ENCODE data around the gene TGFBR2. TPM values are rescaled to one million over a fixed set of nuclear protein-coding genes. Genes with fewer than 3 reads are reported as not detected.
"Not testable (repeated sequence)": the region's sequence is repeated elsewhere in the genome, so short reads cannot be mapped to it uniquely, and the experiment has no call there.

Gene TGFBR2
- total RNA-seq, 1 experiment from 2014 or later: 6.8 TPM

DNA sequence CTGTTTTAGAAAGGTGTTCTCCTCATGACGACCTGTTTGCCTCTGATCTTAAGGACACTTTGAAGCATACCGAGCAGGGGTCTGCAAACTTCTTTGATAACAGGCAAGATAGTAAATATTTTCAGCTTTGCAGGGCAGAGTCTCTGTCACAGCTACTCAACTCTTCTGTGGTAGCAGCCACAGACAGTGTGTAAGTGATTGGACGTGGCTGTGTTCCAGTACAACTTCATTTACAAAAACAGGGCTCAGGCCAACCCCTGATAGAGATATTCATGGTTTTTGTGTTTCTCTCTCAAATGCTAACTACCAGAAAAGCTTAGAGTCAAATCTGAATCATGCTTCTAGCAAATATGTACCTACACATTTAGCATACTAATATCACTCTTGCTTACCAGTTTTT is 51.5 kb downstream of the TGFBR2 start:
- DNase-seq (ENCODE audit: low read depth): no peak

DNA sequence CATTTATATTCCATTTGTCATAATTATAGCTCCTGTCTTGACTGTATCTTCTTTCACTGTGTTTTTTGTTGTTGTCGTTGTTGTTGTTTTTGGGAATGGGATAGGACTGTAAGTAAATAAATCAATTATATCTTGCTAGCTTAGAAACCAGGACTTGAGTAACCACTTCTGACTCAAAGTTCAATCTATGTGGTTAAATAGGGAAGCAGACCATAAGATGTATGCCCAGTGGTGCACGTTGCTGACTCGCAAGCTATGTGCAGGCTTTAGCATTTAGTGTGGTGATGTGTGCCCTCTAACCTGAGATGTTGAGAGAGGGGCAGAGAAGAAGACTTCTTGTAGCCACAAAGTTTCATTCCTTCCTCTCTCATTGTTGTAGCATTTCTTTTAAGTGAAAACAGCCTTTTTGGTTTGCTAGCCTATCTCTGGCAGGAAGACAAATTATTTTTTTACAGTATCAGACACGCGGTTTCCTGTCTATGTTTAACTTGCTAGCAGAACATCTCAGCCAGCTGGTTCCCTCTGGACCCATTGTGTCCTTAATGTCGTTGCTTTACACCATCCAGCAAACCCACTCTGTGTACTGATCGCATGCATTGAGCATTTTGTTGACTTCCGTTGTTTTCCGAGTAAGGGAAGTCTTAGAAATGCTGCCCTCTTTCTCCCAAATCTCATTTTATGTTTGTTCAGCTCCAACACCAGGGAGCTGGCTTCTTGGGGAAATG is 52.1 kb downstream of the TGFBR2 start:
- peak; percentile 52 for DNase-seq (ENCODE audit: low read depth)

DNA sequence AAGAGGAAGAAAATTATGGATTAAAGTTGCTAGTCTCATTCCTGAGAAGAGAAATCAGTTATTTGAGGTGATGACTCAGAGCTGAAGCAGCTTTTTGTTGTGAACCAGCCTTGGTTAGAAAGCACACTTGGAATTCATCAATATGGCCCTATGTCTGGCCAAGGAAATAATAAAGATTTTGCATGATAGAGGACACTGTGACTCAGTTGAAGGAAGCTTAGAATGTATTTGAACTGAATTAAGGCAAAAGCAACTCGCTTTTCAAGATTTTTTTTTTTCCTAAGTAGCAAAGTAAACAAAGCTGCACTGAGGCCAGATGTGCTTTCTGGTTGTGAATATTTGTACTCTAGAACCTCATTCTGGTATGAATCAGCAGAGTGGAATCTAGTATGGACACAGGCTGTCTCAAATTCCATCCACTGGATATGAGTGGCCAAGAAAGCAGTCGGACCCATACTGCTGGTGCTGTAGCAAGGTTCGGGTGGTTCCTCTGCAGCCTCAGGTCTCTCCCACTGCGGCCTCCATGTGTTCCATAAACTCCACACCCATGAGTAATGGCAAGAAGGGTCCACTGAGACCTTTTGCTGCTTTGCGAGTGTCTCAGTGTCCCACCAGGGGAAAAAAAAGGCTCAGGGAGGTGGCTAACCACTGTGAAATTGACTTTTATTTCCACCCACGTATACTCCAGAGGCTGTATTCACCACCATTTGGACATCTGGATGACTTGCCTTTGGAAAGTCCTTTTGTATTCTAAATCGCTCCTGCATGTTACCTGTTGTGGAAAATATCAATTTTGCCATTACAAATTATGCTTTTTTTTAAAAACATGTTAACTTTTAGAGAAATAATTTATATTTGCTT is 53.1 kb downstream of the TGFBR2 start:
- peak; percentile 80 for DNase-seq (ENCODE audit: low read depth)

DNA sequence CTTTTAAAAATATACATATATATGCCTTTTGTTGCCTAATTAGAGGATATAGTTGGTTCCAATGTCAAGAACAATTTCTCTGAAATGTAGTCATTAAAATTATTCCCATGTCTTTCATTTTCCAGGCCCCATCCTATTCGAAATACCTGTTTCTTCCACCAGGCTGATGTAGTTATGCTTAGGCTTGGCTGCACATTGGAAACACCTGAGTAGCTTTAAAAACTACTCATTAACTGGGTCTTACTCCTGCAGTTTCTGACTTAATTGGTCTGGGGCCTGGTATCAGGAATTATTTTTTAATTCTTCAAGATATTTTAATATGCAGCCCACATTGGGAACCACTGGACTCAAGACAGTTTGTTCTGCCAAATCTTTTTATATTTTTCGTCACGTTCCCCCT is 53.7 kb downstream of the TGFBR2 start:
- no peak for DNase-seq (ENCODE audit: low read depth)

DNA sequence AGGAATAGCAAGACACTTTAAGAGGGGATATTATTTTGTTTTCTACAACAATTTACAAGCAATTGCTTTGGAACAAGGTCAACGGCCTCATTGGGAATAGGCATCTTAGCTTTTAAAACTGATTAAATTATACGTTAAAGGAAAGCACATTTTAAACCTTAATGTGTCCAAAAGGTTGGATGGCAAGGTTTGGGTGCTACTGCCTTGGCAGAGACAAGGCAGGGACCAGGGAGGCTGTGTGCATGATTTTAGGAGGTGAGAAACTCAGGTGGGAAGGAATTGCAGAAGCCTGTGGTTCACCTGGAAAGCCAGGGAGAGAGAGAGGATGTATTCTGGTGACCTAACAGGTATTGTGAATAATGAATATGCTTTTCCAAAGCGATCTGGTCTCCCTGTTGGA is 54.3 kb downstream of the TGFBR2 start:
- DNase-seq (ENCODE audit: low read depth): no peak

- DNase-seq (ENCODE audit: low read depth): no peak
Measured at GRCh38 chr3:30661098-30661873, 54.9 kb downstream of the TGFBR2 start.

GRCh38 chr3:30662836-30663235 is 56.4 kb downstream of the TGFBR2 start:
- no peak for DNase-seq (ENCODE audit: low read depth)

DNA sequence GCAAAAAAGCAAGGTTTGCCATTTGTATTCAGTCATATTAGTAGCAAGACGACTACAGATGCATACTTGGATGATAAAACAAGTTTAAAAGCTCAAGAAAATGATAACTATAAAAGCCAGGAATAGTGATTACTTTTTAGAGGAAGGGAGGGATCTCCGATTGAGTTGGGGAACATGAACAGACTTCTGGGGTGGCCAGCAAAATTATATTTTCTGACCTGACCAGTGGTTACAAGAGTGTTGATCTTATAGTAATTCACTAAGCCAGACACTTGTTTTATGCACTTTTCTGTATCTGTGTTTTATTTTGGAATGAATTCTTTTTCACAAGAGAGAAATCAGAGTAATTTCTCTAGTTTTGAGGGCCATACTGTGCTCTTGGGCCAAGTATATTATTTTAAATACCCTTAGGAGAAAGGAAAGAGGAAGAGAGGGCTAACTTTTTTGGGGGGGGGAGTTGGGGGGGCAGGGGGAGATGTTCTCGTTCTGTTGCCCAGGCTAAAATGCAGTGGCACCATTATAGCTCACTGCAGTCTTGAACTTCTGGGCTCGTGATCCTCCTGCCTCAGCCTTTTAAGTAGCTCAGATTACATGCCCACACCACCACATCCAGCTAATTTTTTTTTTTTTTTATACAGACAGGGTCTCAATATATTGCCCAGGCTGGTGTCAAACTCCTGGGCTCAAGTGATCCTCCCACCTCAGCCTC is 57.3 kb downstream of the TGFBR2 start:
- no peak for DNase-seq (ENCODE audit: low read depth)

DNA sequence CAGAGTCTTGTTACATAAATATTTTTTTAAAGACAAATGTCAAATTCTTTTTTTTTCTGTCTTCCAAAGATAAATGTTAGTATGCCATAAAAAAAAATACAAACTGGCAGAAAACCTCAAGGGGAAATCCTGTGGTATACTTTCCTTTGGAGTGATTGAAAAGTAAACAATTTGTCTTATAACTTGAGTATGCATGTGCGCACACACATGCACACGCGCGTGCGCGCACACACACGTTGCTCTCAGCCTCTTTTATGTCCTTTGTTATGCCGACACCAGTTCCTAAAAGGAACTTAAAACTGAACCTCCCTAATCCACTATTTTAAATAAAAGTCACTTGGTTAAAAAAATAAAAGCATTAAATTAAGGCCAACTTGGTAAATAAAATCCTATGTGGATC is 58.1 kb downstream of the TGFBR2 start:
- no peak for DNase-seq (ENCODE audit: low read depth)

- DNase-seq (ENCODE audit: low read depth): no peak
Measured at GRCh38 chr3:30664884-30665283, 58.5 kb downstream of the TGFBR2 start.

GRCh38 chr3:30665539-30665938 is 59.1 kb downstream of the TGFBR2 start:
- no peak for DNase-seq (ENCODE audit: low read depth)

DNA sequence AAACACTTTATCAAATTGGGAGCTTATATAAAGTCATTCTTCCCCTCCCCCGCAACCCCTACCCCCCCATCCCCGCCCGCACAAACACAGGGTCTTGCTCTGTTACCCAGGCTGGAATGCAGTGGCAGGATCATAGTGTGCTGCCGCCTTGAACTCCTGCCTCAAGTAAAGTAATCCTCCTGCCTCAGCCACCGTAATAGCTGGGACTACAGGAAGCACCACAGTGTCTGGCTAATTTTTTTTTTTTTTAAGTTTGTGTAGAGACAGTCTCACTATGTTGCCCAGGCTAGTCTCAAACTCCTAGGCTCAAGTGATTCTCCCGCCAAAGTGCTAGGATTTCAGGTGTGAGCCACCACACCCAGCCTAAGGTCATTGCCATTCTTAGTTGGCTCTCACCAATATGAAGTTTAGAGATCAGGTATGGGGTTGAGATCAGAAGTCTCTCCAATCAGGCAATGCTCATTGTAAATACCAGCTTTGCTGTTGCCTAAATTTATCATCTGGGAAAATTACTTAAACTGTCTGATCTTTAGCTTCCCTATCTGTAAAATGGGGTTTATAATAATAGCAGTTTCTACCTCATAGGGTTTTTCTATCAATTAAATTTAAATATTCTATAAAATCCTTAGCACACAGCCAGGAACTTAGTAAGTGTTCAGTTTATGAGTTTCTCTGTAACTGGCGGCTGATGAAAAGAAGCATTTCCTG is 60.3 kb downstream of the TGFBR2 start:
- DNase-seq (ENCODE audit: low read depth): no peak

DNA sequence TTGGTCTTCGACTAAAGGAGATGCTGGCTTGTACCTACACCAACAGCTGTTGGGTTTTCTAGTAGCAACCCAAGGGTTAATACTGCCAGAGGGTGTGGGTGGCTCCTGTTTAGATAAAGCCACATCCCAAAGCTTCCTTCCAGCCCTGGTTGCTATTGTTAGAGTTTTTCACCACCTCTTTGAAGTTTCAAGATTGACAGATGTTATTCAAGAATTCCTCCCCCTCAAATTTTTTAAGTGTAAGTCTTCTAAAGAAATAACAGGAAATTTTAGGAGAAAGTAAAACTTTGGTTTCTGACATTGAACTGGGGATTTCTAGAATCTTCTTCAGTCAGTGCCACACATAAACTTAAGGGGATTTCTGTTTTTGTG is 60.9 kb downstream of the TGFBR2 start:
- no peak for DNase-seq (ENCODE audit: low read depth)

GRCh38 chr3:30668051-30668609 is 61.7 kb downstream of the TGFBR2 start:
- no peak for DNase-seq (ENCODE audit: low read depth)

DNA sequence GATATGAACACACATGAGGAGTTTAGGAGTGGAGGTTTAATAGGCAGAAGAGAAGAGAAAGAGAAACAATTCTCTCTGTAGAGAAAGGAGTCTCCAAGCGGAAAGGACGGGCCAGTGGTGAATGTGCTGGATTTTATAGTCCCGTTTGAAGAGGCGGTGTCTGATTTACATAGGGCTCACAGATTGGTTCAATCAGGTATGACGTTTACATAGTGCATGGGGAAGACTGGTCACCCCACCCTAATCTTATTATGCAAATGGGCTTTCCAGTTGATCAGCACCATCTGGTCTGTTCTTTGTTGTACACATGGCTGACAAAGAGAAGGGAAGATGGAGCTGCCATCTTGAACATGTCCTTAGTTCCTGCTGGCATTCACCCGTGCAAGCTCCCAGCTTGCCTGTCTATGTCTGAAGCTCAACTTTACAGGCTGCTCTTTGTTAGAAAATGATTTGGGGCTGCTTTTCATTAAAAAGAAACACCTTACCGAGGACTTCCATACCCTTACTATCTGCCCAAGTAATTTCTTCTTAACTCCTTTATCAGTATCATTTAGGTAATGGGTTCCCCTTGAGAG is 63.0 kb downstream of the TGFBR2 start:
- DNase-seq (ENCODE audit: low read depth): not testable (repeated sequence)

DNA sequence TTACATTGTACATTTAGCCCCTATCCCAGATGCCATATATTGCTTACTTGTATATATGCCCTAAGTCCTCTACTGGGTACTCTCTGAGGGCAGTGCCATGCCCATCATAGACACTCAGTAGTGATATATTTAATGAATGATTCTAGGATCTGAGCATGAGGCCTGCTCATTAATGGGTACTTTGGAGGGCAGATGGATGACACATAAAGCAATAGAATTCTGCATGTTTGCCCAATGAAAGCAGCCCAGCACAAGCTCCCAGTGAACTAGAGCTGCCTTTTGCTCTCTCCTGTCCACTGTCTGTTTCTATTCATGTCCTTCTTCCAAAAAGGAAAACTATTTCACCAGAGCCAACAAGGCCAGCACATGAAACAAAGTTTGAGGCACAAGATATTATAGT is 63.9 kb downstream of the TGFBR2 start:
- no peak for DNase-seq (ENCODE audit: low read depth)

- DNase-seq (ENCODE audit: low read depth): no peak
Measured at GRCh38 chr3:30671527-30672286, 65.3 kb downstream of the TGFBR2 start.

GRCh38 chr3:30672287-30672735 is 65.9 kb downstream of the TGFBR2 start:
- no peak for DNase-seq (ENCODE audit: low read depth)

GRCh38 chr3:30672959-30673358 is 66.6 kb downstream of the TGFBR2 start:
- DNase-seq (ENCODE audit: low read depth): no peak
